HG02642 (cell line): ENCODE results near the gene FBXO28.
"Not testable (repeated sequence)": the region's sequence is repeated elsewhere in the genome, so short reads cannot be mapped to it uniquely, and the experiment has no call there.

Source experiments
- ATAC-seq: cut with Tn5 transposase; IDR thresholded peaks from one replicate; pipeline ENCODE4 v1.9.1; 2021; ENCODE audit warnings: mild to moderate bottlenecking; ENCODE audit not compliant: unreplicated experiment, poor library complexity

FBXO28 gene

GRCh38 chr1:224113918-224114786 is at the start of gene FBXO28:
TSS of gene FBXO28 (plus strand) at chr1:224114111. CDS start at chr1:224114130, 19 bp downstream.
- peak; percentile 99 for ATAC-seq

GRCh38 chr1:224064150-224064549 is 49.8 kb upstream of the FBXO28 start:
- no peak for ATAC-seq

GRCh38 chr1:224065455-224065854 is 48.5 kb upstream of the FBXO28 start:
- no peak for ATAC-seq

GRCh38 chr1:224067207-224067606 is 46.7 kb upstream of the FBXO28 start:
- ATAC-seq, result no peak

- no peak for ATAC-seq
These were observed 46.1 kb upstream of the FBXO28 start for GRCh38 chr1:224067621-224068457.

- no peak for ATAC-seq
These were observed 45.3 kb upstream of the FBXO28 start for GRCh38 chr1:224068458-224069072.

- ATAC-seq, result no peak
These were observed 44.8 kb upstream of the FBXO28 start for GRCh38 chr1:224069138-224069537.

- no peak for ATAC-seq
These were observed 43.4 kb upstream of the FBXO28 start for GRCh38 chr1:224070521-224070920.

GRCh38 chr1:224076407-224076806 is 37.5 kb upstream of the FBXO28 start:
- no peak for ATAC-seq

GRCh38 chr1:224079644-224080043 is 34.3 kb upstream of the FBXO28 start:
- not testable (repeated sequence) for ATAC-seq

- no peak for ATAC-seq
These were observed 33.7 kb upstream of the FBXO28 start for GRCh38 chr1:224080115-224080774.

- ATAC-seq, result no peak
These were observed 32.3 kb upstream of the FBXO28 start for GRCh38 chr1:224081604-224082003.

- ATAC-seq, result no peak
These were observed 31.8 kb upstream of the FBXO28 start for GRCh38 chr1:224082146-224082545.

- no peak for ATAC-seq
These were observed 29.0 kb upstream of the FBXO28 start for GRCh38 chr1:224084867-224085266.

GRCh38 chr1:224085421-224086108 is 28.3 kb upstream of the FBXO28 start:
- no peak for ATAC-seq

- ATAC-seq, result no peak
These were observed 26.6 kb upstream of the FBXO28 start for GRCh38 chr1:224087286-224087794.

GRCh38 chr1:224089583-224089982 is 24.3 kb upstream of the FBXO28 start:
- ATAC-seq, result no peak

GRCh38 chr1:224090116-224090515 is 23.8 kb upstream of the FBXO28 start:
- ATAC-seq, result no peak

- ATAC-seq, result no peak
These were observed 21.8 kb upstream of the FBXO28 start for GRCh38 chr1:224092111-224092510.

- ATAC-seq, result no peak
These were observed 21.3 kb upstream of the FBXO28 start for GRCh38 chr1:224092601-224093000.
